GM12892 (cell line): ENCODE measurements around the gene DAPK1.

ENCODE experiments used
- POLR2A ChIP-seq: IDR thresholded peaks from 2 replicates; pipeline ENCODE4 v1.6.1; 2011; ENCODE audit warnings: low read depth, low read length, control low read depth
- POLR2AphosphoS5 ChIP-seq: IDR thresholded peaks from 2 replicates; pipeline ENCODE4 v1.6.1; 2011; ENCODE audit warnings: low read depth, low read length, control low read depth
- TAF1 ChIP-seq: IDR thresholded peaks from 2 replicates; pipeline ENCODE4 v1.6.1; 2011; ENCODE audit warnings: low read depth, mild to moderate bottlenecking, control low read depth, low read length, borderline replicate concordance

- TF ChIP-seq TAF1 = no peak
- no peak for TF ChIP-seq POLR2AphosphoS5
- no peak for TF ChIP-seq POLR2A
Observed at GRCh38 chr9:87720173-87720572, 222.5 kb downstream of the DAPK1 start.
